WTC11 (cell line): ENCODE measurements around the gene FHIT. TPM values are rescaled to one million over a fixed set of nuclear protein-coding genes. Genes with fewer than 3 reads are reported as not detected.

Source experiments
- ATAC-seq: fragments of 200-7000 bp; cut with Tn5 transposase; 2 replicates; pipeline ENCODE4 v1.10.0; 2021; ENCODE audit warnings: mild to moderate bottlenecking, moderate library complexity
- CTCF ChIA-PET: fragments of 300-600 bp; sonication (Branson Sonifier 250); formaldehyde crosslinking; loops from one replicate; lab custom pipeline; 2021; ENCODE audit warnings: antibody characterized with exemption; lab: Charles Lee
- POLR2A ChIA-PET: fragments of 350-600 bp; sonication (Branson Sonifier 250); formaldehyde crosslinking; loops from one replicate; lab custom pipeline; 2021; ENCODE audit warnings: antibody characterized with exemption; lab: Charles Lee
- DNase-seq: peaks from one replicate; pipeline ENCODE4 v3.0.0; 2021; ENCODE audit warnings: low spot score
- H3K27ac Mint-ChIP-seq: 2 replicates; pipeline ENCODE4 v1.8.0; 2021; ENCODE audit warnings: mixed read lengths
- H3K27me3 Mint-ChIP-seq: 2 replicates; pipeline ENCODE4 v1.8.0; 2021; ENCODE audit warnings: low read depth, mild to moderate bottlenecking, moderate library complexity, mixed read lengths
- H3K36me3 Mint-ChIP-seq: 2 replicates; pipeline ENCODE4 v1.8.0; 2021; ENCODE audit warnings: mixed read lengths
- H3K4me1 Mint-ChIP-seq: 2 replicates; pipeline ENCODE4 v1.8.0; 2022; ENCODE audit warnings: mixed read lengths
- H3K4me3 Mint-ChIP-seq: 2 replicates; pipeline ENCODE4 v1.8.0; 2021; ENCODE audit warnings: mild to moderate bottlenecking, moderate library complexity, mixed read lengths
- H3K9me3 Mint-ChIP-seq: 2 replicates; pipeline ENCODE4 v1.8.0; 2021; ENCODE audit warnings: mixed read lengths
- CREB1 ChIP-seq: sonication (generic); formaldehyde crosslinking; IDR thresholded peaks from 2 replicates; pipeline ENCODE4 v1.8.0; 2023; ENCODE audit warnings: mild to moderate bottlenecking, missing genetic modification reagents
- E2F1 ChIP-seq: sonication (generic); formaldehyde crosslinking; IDR thresholded peaks from 2 replicates; pipeline ENCODE4 v1.8.0; 2022; ENCODE audit warnings: mild to moderate bottlenecking, missing genetic modification reagents
- ESRRA ChIP-seq: sonication (generic); formaldehyde crosslinking; IDR thresholded peaks from 2 replicates; pipeline ENCODE4 v1.8.1; 2022; ENCODE audit warnings: mild to moderate bottlenecking, missing genetic modification reagents, borderline replicate concordance
- ETV6 ChIP-seq: sonication (generic); formaldehyde crosslinking; IDR thresholded peaks from 2 replicates; pipeline ENCODE4 v1.8.1; 2022; ENCODE audit warnings: mild to moderate bottlenecking, missing genetic modification reagents
- NFATC4 ChIP-seq: fragments of 250-450 bp; sonication (Bioruptor Pico); IDR thresholded peaks from 2 replicates; pipeline ENCODE4 v1.9.0; 2021; ENCODE audit warnings: mild to moderate bottlenecking
- NFYB ChIP-seq: sonication (generic); formaldehyde crosslinking; conservative IDR thresholded peaks from 2 replicates; pipeline ENCODE4 v1.8.0; 2022; ENCODE audit warnings: low read depth, missing genetic modification reagents
- SMAD3 ChIP-seq: sonication (generic); formaldehyde crosslinking; IDR thresholded peaks from 2 replicates; pipeline ENCODE4 v1.8.0; 2022; ENCODE audit warnings: missing genetic modification reagents, mild to moderate bottlenecking, borderline replicate concordance
- USF1 ChIP-seq: sonication (generic); formaldehyde crosslinking; IDR thresholded peaks from 2 replicates; pipeline ENCODE4 v1.8.0; 2022; ENCODE audit warnings: mild to moderate bottlenecking, missing genetic modification reagents
- ZNF232 ChIP-seq: sonication (generic); formaldehyde crosslinking; IDR thresholded peaks from 2 replicates; pipeline ENCODE4 v1.8.0; 2022; ENCODE audit warnings: mild to moderate bottlenecking, missing genetic modification reagents
- ZNF512 ChIP-seq: sonication (generic); formaldehyde crosslinking; IDR thresholded peaks from 2 replicates; pipeline ENCODE4 v1.8.1; 2022; ENCODE audit warnings: missing genetic modification reagents, borderline replicate concordance
- total RNA-seq: library from RNA; stranded (reverse); gene quantifications from 3 replicates; pipeline ENCODE4 v1.2.3, GENCODE V29; 2021
- TF ChIP-seq, protein P1 (sequence below): sonication (generic); formaldehyde crosslinking; IDR thresholded peaks from 2 replicates; pipeline ENCODE4 v1.8.1; 2023; ENCODE audit warnings: mild to moderate bottlenecking, missing genetic modification reagents
- TF ChIP-seq, protein P2 (sequence below): fragments of 200-600 bp; IDR thresholded peaks from 2 replicates; pipeline ENCODE4 v1.8.0; 2022; ENCODE audit warnings: antibody characterized with exemption
- TF ChIP-seq, protein P3 (sequence below): fragments of 250-450 bp; sonication (Bioruptor Pico); IDR thresholded peaks from 2 replicates; pipeline ENCODE4 v1.9.0; 2021; ENCODE audit warnings: mild to moderate bottlenecking
- TF ChIP-seq, protein P4 (sequence below): sonication (generic); formaldehyde crosslinking; IDR thresholded peaks from 2 replicates; pipeline ENCODE4 v1.8.0; 2023; ENCODE audit warnings: mild to moderate bottlenecking, missing genetic modification reagents

The FHIT gene
- total RNA-seq, 1 experiment from 2014 or later = 2.6 TPM

- no peak overlapping the region for H3K27ac Mint-ChIP-seq
- ChIA-PET CTCF (interaction anchor here (1.3 kb wide), 1 partner anchor 15 kb away, joined by 3 read pairs; no protein-coding TSS in a partner anchor), POLR2A (no interaction called here)
- no peaks in the 10 kb centered on the region for H3K27me3 Mint-ChIP-seq
- TF ChIP-seq ZNF512 = no peak
- TF ChIP-seq NFYB (CRISPR knock-in tag) = no peak
- no peak for TF ChIP-seq ZNF232 (CRISPR knock-in tag)
- no peak for TF ChIP-seq E2F1 (CRISPR knock-in tag)
- TF ChIP-seq, protein P1, sequence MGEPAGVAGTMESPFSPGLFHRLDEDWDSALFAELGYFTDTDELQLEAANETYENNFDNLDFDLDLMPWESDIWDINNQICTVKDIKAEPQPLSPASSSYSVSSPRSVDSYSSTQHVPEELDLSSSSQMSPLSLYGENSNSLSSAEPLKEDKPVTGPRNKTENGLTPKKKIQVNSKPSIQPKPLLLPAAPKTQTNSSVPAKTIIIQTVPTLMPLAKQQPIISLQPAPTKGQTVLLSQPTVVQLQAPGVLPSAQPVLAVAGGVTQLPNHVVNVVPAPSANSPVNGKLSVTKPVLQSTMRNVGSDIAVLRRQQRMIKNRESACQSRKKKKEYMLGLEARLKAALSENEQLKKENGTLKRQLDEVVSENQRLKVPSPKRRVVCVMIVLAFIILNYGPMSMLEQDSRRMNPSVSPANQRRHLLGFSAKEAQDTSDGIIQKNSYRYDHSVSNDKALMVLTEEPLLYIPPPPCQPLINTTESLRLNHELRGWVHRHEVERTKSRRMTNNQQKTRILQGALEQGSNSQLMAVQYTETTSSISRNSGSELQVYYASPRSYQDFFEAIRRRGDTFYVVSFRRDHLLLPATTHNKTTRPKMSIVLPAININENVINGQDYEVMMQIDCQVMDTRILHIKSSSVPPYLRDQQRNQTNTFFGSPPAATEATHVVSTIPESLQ (CRISPR knock-in tag) = no peak
- no peak for TF ChIP-seq NFATC4 (CRISPR knock-in tag)
- TF ChIP-seq SMAD3 (CRISPR knock-in tag) = no peak
- no peak for TF ChIP-seq ETV6
- TF ChIP-seq, protein P2, sequence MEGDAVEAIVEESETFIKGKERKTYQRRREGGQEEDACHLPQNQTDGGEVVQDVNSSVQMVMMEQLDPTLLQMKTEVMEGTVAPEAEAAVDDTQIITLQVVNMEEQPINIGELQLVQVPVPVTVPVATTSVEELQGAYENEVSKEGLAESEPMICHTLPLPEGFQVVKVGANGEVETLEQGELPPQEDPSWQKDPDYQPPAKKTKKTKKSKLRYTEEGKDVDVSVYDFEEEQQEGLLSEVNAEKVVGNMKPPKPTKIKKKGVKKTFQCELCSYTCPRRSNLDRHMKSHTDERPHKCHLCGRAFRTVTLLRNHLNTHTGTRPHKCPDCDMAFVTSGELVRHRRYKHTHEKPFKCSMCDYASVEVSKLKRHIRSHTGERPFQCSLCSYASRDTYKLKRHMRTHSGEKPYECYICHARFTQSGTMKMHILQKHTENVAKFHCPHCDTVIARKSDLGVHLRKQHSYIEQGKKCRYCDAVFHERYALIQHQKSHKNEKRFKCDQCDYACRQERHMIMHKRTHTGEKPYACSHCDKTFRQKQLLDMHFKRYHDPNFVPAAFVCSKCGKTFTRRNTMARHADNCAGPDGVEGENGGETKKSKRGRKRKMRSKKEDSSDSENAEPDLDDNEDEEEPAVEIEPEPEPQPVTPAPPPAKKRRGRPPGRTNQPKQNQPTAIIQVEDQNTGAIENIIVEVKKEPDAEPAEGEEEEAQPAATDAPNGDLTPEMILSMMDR = no peak
- TF ChIP-seq ESRRA (CRISPR knock-in tag) = no peak
- TF ChIP-seq, protein P3, sequence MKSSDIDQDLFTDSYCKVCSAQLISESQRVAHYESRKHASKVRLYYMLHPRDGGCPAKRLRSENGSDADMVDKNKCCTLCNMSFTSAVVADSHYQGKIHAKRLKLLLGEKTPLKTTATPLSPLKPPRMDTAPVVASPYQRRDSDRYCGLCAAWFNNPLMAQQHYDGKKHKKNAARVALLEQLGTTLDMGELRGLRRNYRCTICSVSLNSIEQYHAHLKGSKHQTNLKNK = no peak
- H3K9me3 Mint-ChIP-seq = peaks cover 14% of the 10 kb centered on the region
- H3K36me3 Mint-ChIP-seq = peaks cover 12% of the 10 kb centered on the region
- H3K4me3 Mint-ChIP-seq = no peak overlapping the region
- no peak for DNase-seq
- no peak for ATAC-seq
- no peaks in the 10 kb centered on the region for H3K4me1 Mint-ChIP-seq
Observed at GRCh38 chr3:60972599-60972998, 278.7 kb downstream of the FHIT start.

GRCh38 chr3:60970850-60971249 lies 280.4 kb downstream of the FHIT start:
- TF ChIP-seq USF1 (no peak), CREB1 (CRISPR knock-in tag) (no peak)
- TF ChIP-seq, protein P4, sequence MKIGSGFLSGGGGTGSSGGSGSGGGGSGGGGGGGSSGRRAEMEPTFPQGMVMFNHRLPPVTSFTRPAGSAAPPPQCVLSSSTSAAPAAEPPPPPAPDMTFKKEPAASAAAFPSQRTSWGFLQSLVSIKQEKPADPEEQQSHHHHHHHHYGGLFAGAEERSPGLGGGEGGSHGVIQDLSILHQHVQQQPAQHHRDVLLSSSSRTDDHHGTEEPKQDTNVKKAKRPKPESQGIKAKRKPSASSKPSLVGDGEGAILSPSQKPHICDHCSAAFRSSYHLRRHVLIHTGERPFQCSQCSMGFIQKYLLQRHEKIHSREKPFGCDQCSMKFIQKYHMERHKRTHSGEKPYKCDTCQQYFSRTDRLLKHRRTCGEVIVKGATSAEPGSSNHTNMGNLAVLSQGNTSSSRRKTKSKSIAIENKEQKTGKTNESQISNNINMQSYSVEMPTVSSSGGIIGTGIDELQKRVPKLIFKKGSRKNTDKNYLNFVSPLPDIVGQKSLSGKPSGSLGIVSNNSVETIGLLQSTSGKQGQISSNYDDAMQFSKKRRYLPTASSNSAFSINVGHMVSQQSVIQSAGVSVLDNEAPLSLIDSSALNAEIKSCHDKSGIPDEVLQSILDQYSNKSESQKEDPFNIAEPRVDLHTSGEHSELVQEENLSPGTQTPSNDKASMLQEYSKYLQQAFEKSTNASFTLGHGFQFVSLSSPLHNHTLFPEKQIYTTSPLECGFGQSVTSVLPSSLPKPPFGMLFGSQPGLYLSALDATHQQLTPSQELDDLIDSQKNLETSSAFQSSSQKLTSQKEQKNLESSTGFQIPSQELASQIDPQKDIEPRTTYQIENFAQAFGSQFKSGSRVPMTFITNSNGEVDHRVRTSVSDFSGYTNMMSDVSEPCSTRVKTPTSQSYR = no peak
- ChIA-PET CTCF (no interaction called here), POLR2A (no interaction called here)
- Mint-ChIP-seq H3K27ac (no peak overlapping the region), H3K4me1 (no peaks in the 10 kb centered on the region), H3K4me3 (no peak overlapping the region), H3K27me3 (no peaks in the 10 kb centered on the region), H3K9me3 (peaks cover 29% of the 10 kb centered on the region), H3K36me3 (peaks cover 24% of the 10 kb centered on the region)
- no peak for DNase-seq
- ATAC-seq = no peak
